Endothelial cell (in vitro differentiated cells): ENCODE results near the gene C6orf47. TPM values are rescaled to one million over a fixed set of nuclear protein-coding genes. Genes with fewer than 3 reads are reported as not detected.
A peak's percentile ranks its signal among the peaks of the same experiment; 100 is the strongest.

Experiments
- DNase-seq: peaks from one replicate; pipeline ENCODE4 v3.0.0; 2021; ENCODE audit warnings: low spot score
- H3K27ac Mint-ChIP-seq: one replicate; pipeline ENCODE4 v1.8.0; 2021; ENCODE audit warnings: mixed read lengths, inconsistent platforms; ENCODE audit not compliant: unreplicated experiment
- H3K27me3 Mint-ChIP-seq: one replicate; pipeline ENCODE4 v1.8.0; 2021; ENCODE audit warnings: mild to moderate bottlenecking, moderate library complexity, mixed read lengths, inconsistent platforms; ENCODE audit not compliant: unreplicated experiment
- H3K36me3 Mint-ChIP-seq: one replicate; pipeline ENCODE4 v1.8.0; 2021; ENCODE audit warnings: mild to moderate bottlenecking, low read depth, mixed read lengths, inconsistent platforms; ENCODE audit not compliant: unreplicated experiment
- H3K4me1 Mint-ChIP-seq: one replicate; pipeline ENCODE4 v1.8.0; 2021; ENCODE audit warnings: mild to moderate bottlenecking, mixed read lengths, inconsistent platforms; ENCODE audit not compliant: unreplicated experiment
- H3K4me3 Mint-ChIP-seq: one replicate; pipeline ENCODE4 v1.8.0; 2021; ENCODE audit warnings: mild to moderate bottlenecking, mixed read lengths, inconsistent platforms; ENCODE audit not compliant: unreplicated experiment
- H3K9me3 Mint-ChIP-seq: one replicate; pipeline ENCODE4 v1.8.0; 2021; ENCODE audit warnings: mixed read lengths, inconsistent platforms; ENCODE audit not compliant: unreplicated experiment
- total RNA-seq: library from RNA; stranded (reverse); fragmentation: NEBNext Ultra II Directional; extraction: Animal tissue kit (Norgen Biotek cat#: 25700); gene quantifications from one replicate; pipeline ENCODE4 v1.2.1, GENCODE V29; 2021; ENCODE audit not compliant: unreplicated experiment
- TF ChIP-seq, protein P1 (sequence below): fragments of 200-600 bp; sonication (generic); IDR thresholded peaks from one replicate; pipeline ENCODE4 v1.5.0; 2021; ENCODE audit warnings: antibody characterized with exemption; ENCODE audit not compliant: unreplicated experiment

Gene C6orf47
- total RNA-seq, 1 donor from 2014 or later, result 13.1 TPM

DNA sequence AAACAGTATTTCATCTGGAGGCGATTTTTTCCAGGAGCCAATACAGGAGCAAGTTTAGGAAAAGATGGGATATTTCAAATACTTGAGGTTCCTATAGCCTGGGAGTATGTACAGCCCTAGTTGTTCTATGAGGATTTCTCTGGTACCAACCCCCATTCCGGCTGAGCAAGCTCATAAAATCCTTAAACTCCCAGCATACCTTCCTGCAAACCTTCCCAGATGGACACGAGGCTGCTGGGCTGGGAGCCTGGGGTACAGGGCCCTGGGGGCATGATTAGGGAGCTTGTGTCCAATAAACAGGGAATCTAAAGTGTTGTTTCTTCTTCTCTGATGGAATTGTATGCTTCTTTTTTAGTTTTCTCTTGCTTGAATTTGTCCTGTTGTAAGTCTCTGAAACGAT, 38.6 kb downstream of the C6orf47 start:
- Mint-ChIP-seq H3K27ac (peak overlapping the region; percentile 94), H3K9me3 (no peaks in the 10 kb centered on the region), H3K27me3 (peaks cover 8% of the 10 kb centered on the region), H3K4me3 (peak overlapping the region; percentile 96), H3K36me3 (peaks cover 31% of the 10 kb centered on the region), H3K4me1 (peaks cover 20% of the 10 kb centered on the region)
- no peak for DNase-seq
- TF ChIP-seq, protein P1, sequence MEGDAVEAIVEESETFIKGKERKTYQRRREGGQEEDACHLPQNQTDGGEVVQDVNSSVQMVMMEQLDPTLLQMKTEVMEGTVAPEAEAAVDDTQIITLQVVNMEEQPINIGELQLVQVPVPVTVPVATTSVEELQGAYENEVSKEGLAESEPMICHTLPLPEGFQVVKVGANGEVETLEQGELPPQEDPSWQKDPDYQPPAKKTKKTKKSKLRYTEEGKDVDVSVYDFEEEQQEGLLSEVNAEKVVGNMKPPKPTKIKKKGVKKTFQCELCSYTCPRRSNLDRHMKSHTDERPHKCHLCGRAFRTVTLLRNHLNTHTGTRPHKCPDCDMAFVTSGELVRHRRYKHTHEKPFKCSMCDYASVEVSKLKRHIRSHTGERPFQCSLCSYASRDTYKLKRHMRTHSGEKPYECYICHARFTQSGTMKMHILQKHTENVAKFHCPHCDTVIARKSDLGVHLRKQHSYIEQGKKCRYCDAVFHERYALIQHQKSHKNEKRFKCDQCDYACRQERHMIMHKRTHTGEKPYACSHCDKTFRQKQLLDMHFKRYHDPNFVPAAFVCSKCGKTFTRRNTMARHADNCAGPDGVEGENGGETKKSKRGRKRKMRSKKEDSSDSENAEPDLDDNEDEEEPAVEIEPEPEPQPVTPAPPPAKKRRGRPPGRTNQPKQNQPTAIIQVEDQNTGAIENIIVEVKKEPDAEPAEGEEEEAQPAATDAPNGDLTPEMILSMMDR, result no peak

DNA sequence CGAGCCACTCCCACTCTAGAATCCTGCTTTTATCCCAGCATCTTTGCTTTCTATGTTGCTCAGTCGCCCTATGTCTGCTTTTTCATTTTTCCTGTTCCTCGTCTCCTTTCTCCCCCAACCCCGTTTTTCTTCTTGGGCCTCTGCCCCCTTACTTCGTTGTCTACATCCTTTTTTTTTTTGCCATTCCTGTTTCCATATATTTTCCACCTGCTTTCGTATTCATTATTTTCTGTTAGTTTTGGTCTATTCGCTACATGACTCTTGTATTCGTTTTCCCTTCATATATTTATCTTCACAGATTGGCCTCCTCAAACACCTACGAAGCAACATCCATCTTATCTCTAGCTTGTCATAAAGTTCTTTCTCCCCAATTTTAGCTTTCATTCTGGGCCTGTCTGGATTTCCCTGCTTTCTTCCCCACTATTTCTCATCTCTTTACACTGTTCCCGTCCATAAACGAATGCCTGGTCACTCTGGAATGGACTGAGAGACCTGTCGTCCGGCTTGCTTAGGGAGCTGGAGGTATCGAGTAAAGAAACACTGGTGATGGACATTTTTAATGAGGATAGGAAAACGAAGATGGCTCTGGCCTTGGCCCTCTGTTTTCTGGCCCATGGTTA, 39.1 kb downstream of the C6orf47 start:
- DNase-seq, result no peak
- Mint-ChIP-seq H3K36me3 (peaks cover 28% of the 10 kb centered on the region), H3K9me3 (no peaks in the 10 kb centered on the region), H3K4me3 (peak overlapping the region; percentile 96), H3K4me1 (peaks cover 23% of the 10 kb centered on the region), H3K27ac (peak overlapping the region; percentile 94), H3K27me3 (peaks cover 8% of the 10 kb centered on the region)
- TF ChIP-seq, protein P1, result no peak

DNA sequence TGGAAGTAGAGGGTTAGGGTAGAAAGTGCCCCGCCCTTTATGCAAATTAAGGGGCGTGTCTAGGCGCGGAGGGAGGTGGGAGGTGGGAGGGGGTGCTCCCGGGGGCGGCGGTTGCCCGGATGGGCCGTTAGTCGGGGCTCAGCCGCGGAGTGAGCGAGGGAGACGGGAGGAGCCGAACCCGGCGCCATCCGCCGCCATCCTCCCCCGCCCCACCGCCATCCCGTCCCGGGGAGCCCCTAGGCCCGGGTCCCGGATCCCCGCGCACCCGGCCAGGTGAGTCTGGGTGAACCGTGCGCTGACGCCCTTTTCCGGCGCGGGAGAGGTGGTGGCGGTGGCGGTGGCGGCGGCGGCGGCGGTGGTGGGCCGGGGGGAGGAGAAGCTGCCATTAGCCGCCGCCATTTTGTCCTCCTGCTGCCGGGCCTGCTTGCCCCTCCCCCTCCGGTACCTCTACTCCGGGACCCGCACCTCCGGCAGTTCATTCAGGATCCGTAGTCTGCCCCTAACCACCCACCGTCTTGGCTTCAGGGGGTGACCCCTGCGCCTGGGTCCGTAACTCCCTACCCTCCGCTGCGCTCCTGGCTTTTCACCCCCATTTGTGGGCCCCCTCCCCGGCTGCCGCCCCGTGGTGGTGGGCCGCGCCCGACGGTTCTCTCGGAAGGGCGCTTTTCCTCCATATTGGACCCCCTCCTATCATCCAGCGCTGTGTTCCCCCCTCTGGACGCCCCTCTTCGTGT, 39.8 kb downstream of the C6orf47 start, which contains the start of gene PRRC2A:
Gene PRRC2A (plus strand): TSS at position 130 of the 734 bp plus-strand sequence. CDS start 2,075 bp downstream, outside the sequence.
- peak; percentile 84 for DNase-seq
- Mint-ChIP-seq H3K36me3 (peaks cover 21% of the 10 kb centered on the region), H3K9me3 (no peaks in the 10 kb centered on the region), H3K4me3 (peak within 1 kb of the TSS; percentile 97), H3K27me3 (peaks cover 8% of the 10 kb centered on the region), H3K4me1 (peaks cover 30% of the 10 kb centered on the region), H3K27ac (peak within 1 kb of the TSS; percentile 99)
- TF ChIP-seq, protein P1, result no peak

DNA sequence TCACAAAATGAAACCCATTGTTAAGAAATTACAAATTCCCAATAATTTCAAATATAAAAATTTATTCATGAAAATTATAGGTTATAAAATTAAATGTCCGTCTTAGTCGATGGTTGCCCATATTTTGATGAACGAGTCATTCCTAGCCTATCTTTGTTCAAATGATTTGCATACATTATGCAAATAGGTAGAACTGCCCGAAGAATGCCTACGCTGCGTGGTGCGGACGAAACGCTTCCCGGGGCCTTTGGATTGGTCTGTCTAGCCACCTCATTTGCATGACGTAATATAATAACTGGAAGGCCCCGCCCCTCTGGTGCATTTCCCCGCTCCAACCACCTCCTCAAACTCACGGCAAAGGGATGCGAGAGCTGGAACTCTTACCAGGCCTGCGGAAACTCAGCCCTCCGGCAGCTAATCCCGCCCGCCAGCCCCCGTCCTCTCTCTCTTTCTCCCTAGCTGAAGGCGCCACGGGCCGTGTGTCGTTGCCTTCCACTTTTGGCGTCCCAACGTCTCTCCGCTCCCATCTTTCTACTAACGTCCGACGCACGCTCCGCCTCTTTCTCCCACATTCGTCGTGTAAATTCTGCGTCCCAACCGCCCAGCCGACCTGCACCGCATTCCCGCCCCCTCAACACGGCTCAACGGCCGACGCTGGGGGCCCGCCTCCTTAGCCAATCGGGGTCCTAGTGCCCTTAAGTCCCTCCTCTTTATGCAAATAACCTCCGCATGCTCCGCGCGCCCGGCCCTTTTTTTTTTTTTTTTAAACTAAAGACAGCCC, 40.6 kb downstream of the C6orf47 start:
- Mint-ChIP-seq H3K27ac (peak overlapping the region; percentile 99), H3K9me3 (no peaks in the 10 kb centered on the region), H3K27me3 (peaks cover 8% of the 10 kb centered on the region), H3K4me3 (peak overlapping the region; percentile 97), H3K36me3 (peaks cover 18% of the 10 kb centered on the region), H3K4me1 (peaks cover 36% of the 10 kb centered on the region)
- TF ChIP-seq, protein P1, result no peak
- peak; percentile 82 for DNase-seq
